HepG2 (cell line): ENCODE results near the gene B3GNT7. TPM values are rescaled to one million over a fixed set of nuclear protein-coding genes. Genes with fewer than 3 reads are reported as not detected.

ENCODE experiments used
- ATF7-NPFF ChIP-seq: sonication (generic); formaldehyde crosslinking; IDR thresholded peaks from 2 replicates; pipeline ENCODE4 v1.8.1; 2023; ENCODE audit warnings: mild to moderate bottlenecking, low read depth, missing genetic modification reagents, moderate library complexity
- HNF4A ChIP-seq: sonication (generic); formaldehyde crosslinking; IDR thresholded peaks from 2 replicates; pipeline ENCODE4 v1.4.0; 2020; ENCODE audit warnings: missing genetic modification reagents
- PHF21A ChIP-seq: sonication (generic); formaldehyde crosslinking; IDR thresholded peaks from 2 replicates; pipeline ENCODE4 v1.5.0; 2020; ENCODE audit warnings: mild to moderate bottlenecking, missing genetic modification reagents
- POLR2A ChIP-seq, 2 experiments: IDR thresholded peaks; 2 replicates each; pipeline ENCODE4 v1.6.1; 2011; ENCODE audit warnings: low read depth in 2 of 2, low read length in 2 of 2, mild to moderate bottlenecking in 1 of 2, moderate library complexity in 1 of 2; ENCODE audit not compliant: insufficient read depth in 1 of 2
- SRSF4 ChIP-seq: fragments of 200-400 bp; formaldehyde crosslinking; IDR thresholded peaks from one replicate; pipeline ENCODE4 v1.6.1; 2018; ENCODE audit warnings: mild to moderate bottlenecking, low read depth, low read length, moderate library complexity; ENCODE audit not compliant: poor library complexity, severe bottlenecking
- ZNF274 ChIP-seq: sonication (generic); formaldehyde crosslinking; IDR thresholded peaks from 2 replicates; pipeline ENCODE4 v1.5.1; 2020; ENCODE audit warnings: mild to moderate bottlenecking, missing genetic modification reagents
- ZNF331 ChIP-seq: sonication (generic); formaldehyde crosslinking; IDR thresholded peaks from 2 replicates; pipeline ENCODE4 v1.4.0; 2020; ENCODE audit warnings: missing genetic modification reagents
- polyA plus RNA-seq, 8 experiments: library from polyadenylated mRNA; depleted of rRNA in 3 of 8; stranded (reverse) in 7 of 8; unstranded in 1 of 8; fragments of >200 nt; fragmentation: Illumina TruSeq in 4 of 8; extraction: Trizol in 4 of 8; gene quantifications; 2 replicates each; pipeline versions ENCODE4 v1.2.1 to v1.2.3, GENCODE V29; 2011 to 2016; ENCODE audit warnings: low read depth in 4 of 8, missing spikeins in 1 of 8, mixed read lengths in 1 of 8; ENCODE audit not compliant: insufficient read depth in 1 of 8
- total RNA-seq, 5 experiments: library from RNA; depleted of rRNA; stranded (reverse); fragments of >200 nt; fragmentation: Illumina TruSeq; extraction: Trizol; gene quantifications; 2 replicates each; pipeline ENCODE4 v1.2.3, GENCODE V29; 2016; ENCODE audit warnings: low read depth in 1 of 5
- TF ChIP-seq, protein P1 (sequence below): sonication (generic); IDR thresholded peaks from 2 replicates; pipeline ENCODE4 v1.6.1; 2016; ENCODE audit warnings: low read depth, borderline replicate concordance
- TF ChIP-seq, protein P2 (sequence below): sonication (generic); formaldehyde crosslinking; conservative IDR thresholded peaks from 2 replicates; pipeline ENCODE4 v1.4.0; 2020; ENCODE audit warnings: missing genetic modification reagents
- TF ChIP-seq, protein P3 (sequence below): sonication (generic); formaldehyde crosslinking; IDR thresholded peaks from 2 replicates; pipeline ENCODE4 v1.4.0; 2020; ENCODE audit warnings: mild to moderate bottlenecking, missing genetic modification reagents
- TF ChIP-seq, protein P4 (sequence below): sonication (generic); formaldehyde crosslinking; IDR thresholded peaks from 2 replicates; pipeline ENCODE4 v1.4.0; 2020; ENCODE audit warnings: missing genetic modification reagents

The B3GNT7 gene
- total and polyA plus RNA-seq, 2 of the 13 experiments (the other 11 are each of a cell fraction or from before 2014, with no cell fraction given), result 0.04 to 0.24 TPM

DNA sequence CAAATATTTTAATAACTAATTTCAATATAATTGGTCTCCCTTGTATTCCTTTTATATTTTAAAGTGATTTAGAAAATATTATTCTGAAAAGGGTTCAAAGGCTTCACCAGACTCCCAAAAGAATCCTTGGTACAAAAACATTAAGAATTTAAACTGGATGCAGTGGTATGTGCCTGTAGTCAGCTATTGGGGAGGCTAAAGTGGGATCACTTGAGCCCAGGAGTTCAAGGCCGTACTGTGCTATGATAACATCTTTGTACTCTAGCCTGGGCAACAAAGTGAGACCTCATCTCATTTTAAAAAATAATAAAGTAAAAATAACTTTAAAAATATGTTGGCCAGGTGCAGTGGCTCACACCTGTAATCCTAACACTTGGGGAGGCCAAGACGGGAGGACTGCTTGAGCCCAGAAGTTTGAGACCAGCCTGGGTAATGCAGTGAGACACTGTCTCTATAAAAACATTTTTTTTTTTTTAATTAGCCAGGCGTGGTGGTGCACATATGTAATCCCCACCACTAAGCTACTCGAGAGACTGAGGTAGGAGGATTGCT, 54.1 kb downstream of the B3GNT7 start (continued):
- TF ChIP-seq, protein P1, sequence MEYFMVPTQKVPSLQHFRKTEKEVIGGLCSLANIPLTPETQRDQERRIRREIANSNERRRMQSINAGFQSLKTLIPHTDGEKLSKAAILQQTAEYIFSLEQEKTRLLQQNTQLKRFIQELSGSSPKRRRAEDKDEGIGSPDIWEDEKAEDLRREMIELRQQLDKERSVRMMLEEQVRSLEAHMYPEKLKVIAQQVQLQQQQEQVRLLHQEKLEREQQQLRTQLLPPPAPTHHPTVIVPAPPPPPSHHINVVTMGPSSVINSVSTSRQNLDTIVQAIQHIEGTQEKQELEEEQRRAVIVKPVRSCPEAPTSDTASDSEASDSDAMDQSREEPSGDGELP, result no peak
- TF ChIP-seq ZNF331 (CRISPR knock-in tag), result no peak
- peak in 1 of 2 experiments; percentile 44; a peak in 1 of 4 replicates for TF ChIP-seq POLR2A (IDR thresholded peaks at IDR 0.05; ENCODE audit: insufficient read depth in 1 of 2, low read depth in 2 of 2, low read length in 2 of 2)
- no peak for TF ChIP-seq PHF21A
- peak; percentile 57 for TF ChIP-seq HNF4A
- TF ChIP-seq, protein P2, sequence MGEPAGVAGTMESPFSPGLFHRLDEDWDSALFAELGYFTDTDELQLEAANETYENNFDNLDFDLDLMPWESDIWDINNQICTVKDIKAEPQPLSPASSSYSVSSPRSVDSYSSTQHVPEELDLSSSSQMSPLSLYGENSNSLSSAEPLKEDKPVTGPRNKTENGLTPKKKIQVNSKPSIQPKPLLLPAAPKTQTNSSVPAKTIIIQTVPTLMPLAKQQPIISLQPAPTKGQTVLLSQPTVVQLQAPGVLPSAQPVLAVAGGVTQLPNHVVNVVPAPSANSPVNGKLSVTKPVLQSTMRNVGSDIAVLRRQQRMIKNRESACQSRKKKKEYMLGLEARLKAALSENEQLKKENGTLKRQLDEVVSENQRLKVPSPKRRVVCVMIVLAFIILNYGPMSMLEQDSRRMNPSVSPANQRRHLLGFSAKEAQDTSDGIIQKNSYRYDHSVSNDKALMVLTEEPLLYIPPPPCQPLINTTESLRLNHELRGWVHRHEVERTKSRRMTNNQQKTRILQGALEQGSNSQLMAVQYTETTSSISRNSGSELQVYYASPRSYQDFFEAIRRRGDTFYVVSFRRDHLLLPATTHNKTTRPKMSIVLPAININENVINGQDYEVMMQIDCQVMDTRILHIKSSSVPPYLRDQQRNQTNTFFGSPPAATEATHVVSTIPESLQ (CRISPR knock-in tag), result no peak
- TF ChIP-seq ZNF274 (CRISPR knock-in tag), result no peak
- TF ChIP-seq, protein P3, sequence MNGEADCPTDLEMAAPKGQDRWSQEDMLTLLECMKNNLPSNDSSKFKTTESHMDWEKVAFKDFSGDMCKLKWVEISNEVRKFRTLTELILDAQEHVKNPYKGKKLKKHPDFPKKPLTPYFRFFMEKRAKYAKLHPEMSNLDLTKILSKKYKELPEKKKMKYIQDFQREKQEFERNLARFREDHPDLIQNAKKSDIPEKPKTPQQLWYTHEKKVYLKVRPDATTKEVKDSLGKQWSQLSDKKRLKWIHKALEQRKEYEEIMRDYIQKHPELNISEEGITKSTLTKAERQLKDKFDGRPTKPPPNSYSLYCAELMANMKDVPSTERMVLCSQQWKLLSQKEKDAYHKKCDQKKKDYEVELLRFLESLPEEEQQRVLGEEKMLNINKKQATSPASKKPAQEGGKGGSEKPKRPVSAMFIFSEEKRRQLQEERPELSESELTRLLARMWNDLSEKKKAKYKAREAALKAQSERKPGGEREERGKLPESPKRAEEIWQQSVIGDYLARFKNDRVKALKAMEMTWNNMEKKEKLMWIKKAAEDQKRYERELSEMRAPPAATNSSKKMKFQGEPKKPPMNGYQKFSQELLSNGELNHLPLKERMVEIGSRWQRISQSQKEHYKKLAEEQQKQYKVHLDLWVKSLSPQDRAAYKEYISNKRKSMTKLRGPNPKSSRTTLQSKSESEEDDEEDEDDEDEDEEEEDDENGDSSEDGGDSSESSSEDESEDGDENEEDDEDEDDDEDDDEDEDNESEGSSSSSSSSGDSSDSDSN, result no peak
- TF ChIP-seq, protein P4, sequence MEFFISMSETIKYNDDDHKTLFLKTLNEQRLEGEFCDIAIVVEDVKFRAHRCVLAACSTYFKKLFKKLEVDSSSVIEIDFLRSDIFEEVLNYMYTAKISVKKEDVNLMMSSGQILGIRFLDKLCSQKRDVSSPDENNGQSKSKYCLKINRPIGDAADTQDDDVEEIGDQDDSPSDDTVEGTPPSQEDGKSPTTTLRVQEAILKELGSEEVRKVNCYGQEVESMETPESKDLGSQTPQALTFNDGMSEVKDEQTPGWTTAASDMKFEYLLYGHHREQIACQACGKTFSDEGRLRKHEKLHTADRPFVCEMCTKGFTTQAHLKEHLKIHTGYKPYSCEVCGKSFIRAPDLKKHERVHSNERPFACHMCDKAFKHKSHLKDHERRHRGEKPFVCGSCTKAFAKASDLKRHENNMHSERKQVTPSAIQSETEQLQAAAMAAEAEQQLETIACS (CRISPR knock-in tag), result no peak
- no peak for TF ChIP-seq ATF7-NPFF (CRISPR knock-in tag)
- no peak for TF ChIP-seq SRSF4
- TF ChIP-seq, all 625 proteins: peak for 7
